ENCODE data around the gene LRSAM1. TPM values are rescaled to one million over a fixed set of nuclear protein-coding genes. Genes with fewer than 3 reads are reported as not detected.

Gene LRSAM1
- total and polyA plus RNA-seq, 9 of the 15 experiments (the other 6 are each of a cell fraction or from before 2014, with no cell fraction given): 0.07 to 16.2 (median 4.7) TPM

DNA sequence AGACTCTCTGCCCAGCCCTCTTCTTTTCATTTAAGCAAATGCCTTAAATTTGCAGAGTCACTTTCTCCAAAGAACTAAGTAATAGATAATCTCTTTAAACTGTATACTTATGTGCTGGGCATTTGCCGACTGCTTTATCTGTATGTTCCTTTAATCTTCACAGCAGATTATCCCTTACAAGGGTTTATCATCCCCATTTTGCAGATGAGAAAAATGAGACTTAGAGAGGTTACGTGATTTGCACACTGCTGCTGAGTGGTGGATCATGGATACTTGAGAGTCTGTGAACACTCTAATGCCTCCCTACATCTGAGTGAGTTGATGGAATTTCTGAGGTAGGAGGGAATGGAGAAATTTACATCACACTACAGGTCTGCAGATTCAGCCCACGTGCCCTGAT lies 23.0 kb upstream of the LRSAM1 start (continued):
- TF ChIP-seq, protein P1, sequence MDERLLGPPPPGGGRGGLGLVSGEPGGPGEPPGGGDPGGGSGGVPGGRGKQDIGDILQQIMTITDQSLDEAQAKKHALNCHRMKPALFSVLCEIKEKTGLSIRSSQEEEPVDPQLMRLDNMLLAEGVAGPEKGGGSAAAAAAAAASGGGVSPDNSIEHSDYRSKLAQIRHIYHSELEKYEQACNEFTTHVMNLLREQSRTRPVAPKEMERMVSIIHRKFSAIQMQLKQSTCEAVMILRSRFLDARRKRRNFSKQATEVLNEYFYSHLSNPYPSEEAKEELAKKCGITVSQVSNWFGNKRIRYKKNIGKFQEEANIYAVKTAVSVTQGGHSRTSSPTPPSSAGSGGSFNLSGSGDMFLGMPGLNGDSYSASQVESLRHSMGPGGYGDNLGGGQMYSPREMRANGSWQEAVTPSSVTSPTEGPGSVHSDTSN (CRISPR knock-in tag; IDR thresholded peaks at IDR 0.05; ENCODE audit: low read depth): no peak
- TF ChIP-seq, protein P1 (tag; conservative IDR thresholded peaks at IDR 0.05; ENCODE audit: low read depth): no peak
- TF ChIP-seq RHOXF2B (CRISPR knock-in tag; conservative IDR thresholded peaks at IDR 0.05) (no peak), ZNF41 (CRISPR knock-in tag; conservative IDR thresholded peaks at IDR 0.05) (no peak), STAT5B (CRISPR knock-in tag; IDR thresholded peaks at IDR 0.05) (no peak), MEIS2 (IDR thresholded peaks at IDR 0.05; ENCODE audit: partially characterized antibody) (no peak), ADNP (tag; IDR thresholded peaks at IDR 0.05) (0 out of 2 replicates have a peak, but pooled peaks have one; percentile 46), BRD4 (IDR thresholded peaks at IDR 0.05) (no peak), CREBBP (IDR thresholded peaks at IDR 0.05; ENCODE audit: low read depth, low read length) (no peak), RCOR1 (IDR thresholded peaks at IDR 0.05; ENCODE audit: borderline replicate concordance in 1 of 2, low read depth in 2 of 2, low read length in 2 of 2) (peak in 1 of 2 experiments; percentile 20; a peak in 1 of 4 replicates), PTBP1 (IDR thresholded peaks at IDR 0.05; ENCODE audit: low read depth, low read length) (no peak), L3MBTL2 (IDR thresholded peaks at IDR 0.05) (no peak), EP400 (IDR thresholded peaks at IDR 0.05) (no peak), RBM25 (IDR thresholded peaks at IDR 0.05; ENCODE audit: low read depth, low read length, severe bottlenecking) (peak; percentile 70), BCOR (IDR thresholded peaks at IDR 0.05) (peak; percentile 80)
- TF ChIP-seq, protein P2, sequence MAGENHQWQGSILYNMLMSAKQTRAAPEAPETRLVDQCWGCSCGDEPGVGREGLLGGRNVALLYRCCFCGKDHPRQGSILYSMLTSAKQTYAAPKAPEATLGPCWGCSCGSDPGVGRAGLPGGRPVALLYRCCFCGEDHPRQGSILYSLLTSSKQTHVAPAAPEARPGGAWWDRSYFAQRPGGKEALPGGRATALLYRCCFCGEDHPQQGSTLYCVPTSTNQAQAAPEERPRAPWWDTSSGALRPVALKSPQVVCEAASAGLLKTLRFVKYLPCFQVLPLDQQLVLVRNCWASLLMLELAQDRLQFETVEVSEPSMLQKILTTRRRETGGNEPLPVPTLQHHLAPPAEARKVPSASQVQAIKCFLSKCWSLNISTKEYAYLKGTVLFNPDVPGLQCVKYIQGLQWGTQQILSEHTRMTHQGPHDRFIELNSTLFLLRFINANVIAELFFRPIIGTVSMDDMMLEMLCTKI (IDR thresholded peaks at IDR 0.05; ENCODE audit: partially characterized antibody): no peak
- TF ChIP-seq, protein P3, sequence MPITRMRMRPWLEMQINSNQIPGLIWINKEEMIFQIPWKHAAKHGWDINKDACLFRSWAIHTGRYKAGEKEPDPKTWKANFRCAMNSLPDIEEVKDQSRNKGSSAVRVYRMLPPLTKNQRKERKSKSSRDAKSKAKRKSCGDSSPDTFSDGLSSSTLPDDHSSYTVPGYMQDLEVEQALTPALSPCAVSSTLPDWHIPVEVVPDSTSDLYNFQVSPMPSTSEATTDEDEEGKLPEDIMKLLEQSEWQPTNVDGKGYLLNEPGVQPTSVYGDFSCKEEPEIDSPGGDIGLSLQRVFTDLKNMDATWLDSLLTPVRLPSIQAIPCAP (CRISPR knock-in tag; IDR thresholded peaks at IDR 0.05; ENCODE audit: borderline replicate concordance): no peak
- TF ChIP-seq, protein P4, sequence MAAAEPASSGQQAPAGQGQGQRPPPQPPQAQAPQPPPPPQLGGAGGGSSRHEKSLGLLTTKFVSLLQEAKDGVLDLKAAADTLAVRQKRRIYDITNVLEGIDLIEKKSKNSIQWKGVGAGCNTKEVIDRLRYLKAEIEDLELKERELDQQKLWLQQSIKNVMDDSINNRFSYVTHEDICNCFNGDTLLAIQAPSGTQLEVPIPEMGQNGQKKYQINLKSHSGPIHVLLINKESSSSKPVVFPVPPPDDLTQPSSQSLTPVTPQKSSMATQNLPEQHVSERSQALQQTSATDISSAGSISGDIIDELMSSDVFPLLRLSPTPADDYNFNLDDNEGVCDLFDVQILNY (CRISPR knock-in tag; IDR thresholded peaks at IDR 0.05): no peak
- TF ChIP-seq, protein P5, sequence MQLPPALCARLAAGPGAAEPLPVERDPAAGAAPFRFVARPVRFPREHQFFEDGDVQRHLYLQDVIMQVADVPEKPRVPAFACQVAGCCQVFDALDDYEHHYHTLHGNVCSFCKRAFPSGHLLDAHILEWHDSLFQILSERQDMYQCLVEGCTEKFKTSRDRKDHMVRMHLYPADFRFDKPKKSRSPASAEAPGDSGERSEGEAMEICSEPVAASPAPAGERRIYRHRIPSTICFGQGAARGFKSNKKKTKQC (CRISPR knock-in tag; IDR thresholded peaks at IDR 0.05): no peak
- TF ChIP-seq, protein P6, sequence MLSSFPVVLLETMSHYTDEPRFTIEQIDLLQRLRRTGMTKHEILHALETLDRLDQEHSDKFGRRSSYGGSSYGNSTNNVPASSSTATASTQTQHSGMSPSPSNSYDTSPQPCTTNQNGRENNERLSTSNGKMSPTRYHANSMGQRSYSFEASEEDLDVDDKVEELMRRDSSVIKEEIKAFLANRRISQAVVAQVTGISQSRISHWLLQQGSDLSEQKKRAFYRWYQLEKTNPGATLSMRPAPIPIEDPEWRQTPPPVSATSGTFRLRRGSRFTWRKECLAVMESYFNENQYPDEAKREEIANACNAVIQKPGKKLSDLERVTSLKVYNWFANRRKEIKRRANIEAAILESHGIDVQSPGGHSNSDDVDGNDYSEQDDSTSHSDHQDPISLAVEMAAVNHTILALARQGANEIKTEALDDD (IDR thresholded peaks at IDR 0.05): peak; percentile 16; the same call in 1 of the 2 replicates
- TF ChIP-seq, protein P7, sequence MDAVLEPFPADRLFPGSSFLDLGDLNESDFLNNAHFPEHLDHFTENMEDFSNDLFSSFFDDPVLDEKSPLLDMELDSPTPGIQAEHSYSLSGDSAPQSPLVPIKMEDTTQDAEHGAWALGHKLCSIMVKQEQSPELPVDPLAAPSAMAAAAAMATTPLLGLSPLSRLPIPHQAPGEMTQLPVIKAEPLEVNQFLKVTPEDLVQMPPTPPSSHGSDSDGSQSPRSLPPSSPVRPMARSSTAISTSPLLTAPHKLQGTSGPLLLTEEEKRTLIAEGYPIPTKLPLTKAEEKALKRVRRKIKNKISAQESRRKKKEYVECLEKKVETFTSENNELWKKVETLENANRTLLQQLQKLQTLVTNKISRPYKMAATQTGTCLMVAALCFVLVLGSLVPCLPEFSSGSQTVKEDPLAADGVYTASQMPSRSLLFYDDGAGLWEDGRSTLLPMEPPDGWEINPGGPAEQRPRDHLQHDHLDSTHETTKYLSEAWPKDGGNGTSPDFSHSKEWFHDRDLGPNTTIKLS (IDR thresholded peaks at IDR 0.05; ENCODE audit: borderline replicate concordance, low read depth): no peak

Measured in K562 (cell line).